GM18505 (cell line): ENCODE measurements around the gene FGD6.

Experiments used
- ATAC-seq: cut with Tn5 transposase; IDR thresholded peaks from one replicate; pipeline ENCODE4 v1.9.1; 2021; ENCODE audit not compliant: unreplicated experiment
- POLR2A ChIP-seq: IDR thresholded peaks from 4 replicates; pipeline ENCODE4 v1.6.1; 2011; ENCODE audit warnings: borderline replicate concordance; ENCODE audit not compliant: insufficient read depth, insufficient read length; ENCODE audit errors: extremely low read depth

Gene FGD6

GRCh38 chr12:95227818-95228356 is 10.6 kb upstream of the FGD6 start:
- TF ChIP-seq POLR2A = no peak
- no peak for ATAC-seq

- no peak for TF ChIP-seq POLR2A
- ATAC-seq = no peak
These were observed 8.5 kb upstream of the FGD6 start for GRCh38 chr12:95225645-95226212.

DNA sequence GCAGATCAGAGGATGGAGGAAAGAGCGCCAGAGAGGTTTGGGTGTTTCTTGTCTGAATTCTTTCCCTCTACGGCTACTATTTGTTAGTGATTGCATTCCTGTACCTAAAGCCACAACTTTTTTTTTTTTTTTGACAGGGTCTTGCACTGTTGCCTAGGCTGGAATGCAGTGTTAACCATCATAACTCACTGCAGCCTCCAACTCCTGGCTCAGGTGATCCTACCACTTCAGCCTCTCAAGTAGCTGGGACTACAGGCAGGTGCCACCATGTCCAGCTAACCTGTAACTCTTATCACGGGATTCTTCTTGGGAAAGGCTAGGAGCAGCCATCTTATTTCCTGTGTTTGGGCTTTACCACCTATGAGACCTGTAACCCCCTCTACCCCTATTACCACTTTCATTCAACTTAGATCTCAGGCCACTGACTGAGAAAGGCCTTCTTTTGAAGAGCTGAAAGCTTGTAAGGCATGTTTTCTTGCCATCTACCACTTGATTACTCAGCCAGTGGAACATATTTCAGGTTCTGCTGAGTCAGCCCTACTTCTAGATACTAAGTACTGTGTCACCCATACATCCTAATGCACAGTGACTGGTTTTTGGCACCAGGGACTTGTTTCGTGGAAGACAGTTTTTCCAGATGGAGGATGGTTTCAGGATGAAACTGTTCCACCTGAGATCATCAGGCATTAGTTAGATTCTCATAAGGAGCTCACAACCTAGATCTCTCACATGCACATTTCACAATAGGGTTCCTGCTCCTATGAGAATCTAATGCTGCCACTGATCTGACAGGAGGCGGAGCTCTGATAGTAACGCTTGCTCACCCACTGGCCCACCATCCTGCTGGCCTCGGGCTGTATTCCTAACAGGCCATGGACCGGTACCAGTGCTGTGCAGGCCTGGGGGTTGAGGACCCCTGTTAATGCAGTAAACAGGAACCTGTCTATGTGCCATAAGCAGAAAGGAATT is 7.2 kb upstream of the FGD6 start:
- no peak for TF ChIP-seq POLR2A
- no peak for ATAC-seq

DNA sequence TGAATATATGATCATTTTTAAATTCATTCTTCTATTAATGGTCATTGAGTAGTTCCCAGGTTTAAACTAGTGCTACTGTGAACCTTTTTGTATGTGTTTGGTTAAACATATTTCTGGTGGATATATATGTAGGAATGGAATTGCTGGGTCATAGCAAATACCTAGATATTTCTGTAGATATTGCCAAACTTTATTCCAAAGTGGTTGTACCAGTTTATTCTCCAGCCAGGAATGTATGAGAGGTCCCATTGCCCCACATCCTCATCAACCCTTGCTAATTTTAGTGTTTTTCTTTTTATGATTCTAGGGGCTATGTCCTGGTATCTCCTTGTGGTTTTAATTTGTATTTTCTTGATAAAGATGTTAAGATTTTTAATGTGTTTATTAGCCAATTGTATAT is 3.5 kb upstream of the FGD6 start:
- no peak for TF ChIP-seq POLR2A
- ATAC-seq = no peak

DNA sequence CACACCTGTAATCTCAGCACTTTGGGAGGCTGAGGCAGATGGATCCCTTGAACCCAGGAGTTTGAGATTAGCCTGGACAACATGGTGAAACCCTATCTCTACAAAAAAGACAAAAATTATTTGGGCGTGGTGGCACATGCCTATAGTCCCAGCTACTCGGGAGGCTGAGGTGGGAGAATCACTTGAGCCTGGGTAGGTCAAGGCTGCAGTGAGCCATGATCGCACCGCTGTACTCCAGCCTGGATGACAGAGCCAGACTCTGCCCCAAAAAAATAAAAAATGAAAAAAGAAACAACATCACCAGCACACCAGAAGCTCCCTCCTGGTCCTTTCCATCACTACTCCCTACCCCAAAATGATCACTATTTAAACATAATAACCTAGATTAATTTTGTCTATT is 2.9 kb upstream of the FGD6 start:
- ATAC-seq = no peak
- no peak for TF ChIP-seq POLR2A

GRCh38 chr12:95218150-95219133 is 1.2 kb upstream of the FGD6 start:
- no peak for TF ChIP-seq POLR2A
- ATAC-seq = peak; percentile 3

DNA sequence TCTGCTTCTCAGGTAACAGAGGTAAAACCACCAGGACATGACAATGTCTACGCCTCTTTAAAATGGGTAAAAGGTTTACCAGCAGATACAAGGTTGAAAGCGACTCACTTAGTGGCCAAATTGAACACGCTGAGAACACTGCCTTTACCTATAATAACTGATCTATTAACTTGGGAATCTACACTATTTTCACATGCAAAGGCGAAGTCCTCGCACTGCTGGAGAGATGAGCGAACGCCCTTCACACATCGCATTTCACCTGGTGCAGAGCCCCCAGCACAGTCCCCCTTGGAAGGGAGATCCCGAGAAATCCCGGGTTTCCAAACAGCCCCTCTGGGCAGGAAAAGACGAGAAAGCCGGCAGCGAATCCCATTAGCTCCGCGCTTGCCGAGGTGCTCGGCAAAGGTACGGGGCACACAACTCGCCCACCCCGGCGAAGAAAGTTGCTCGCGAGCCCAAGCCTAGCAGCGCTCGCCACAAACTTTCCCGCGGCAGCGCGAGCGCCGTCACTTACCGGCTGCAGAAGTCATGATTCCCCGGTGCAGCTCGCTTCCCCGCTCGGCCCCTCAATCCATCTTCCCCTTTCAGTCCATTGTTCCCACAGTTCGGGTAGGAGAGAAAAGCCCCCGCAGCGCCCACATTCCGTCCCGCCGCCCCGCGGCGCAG is 423 bp downstream of the FGD6 start:
- no peak for TF ChIP-seq POLR2A

GRCh38 chr12:95215949-95216348 is 1.3 kb downstream of the FGD6 start:
- ATAC-seq = no peak
- no peak for TF ChIP-seq POLR2A

More for the DNA sequence above, 423 bp downstream of the FGD6 start:
- peak; percentile 20 for ATAC-seq

GRCh38 chr12:95214466-95214865 is 2.8 kb downstream of the FGD6 start:
- ATAC-seq = no peak
- TF ChIP-seq POLR2A = no peak

GRCh38 chr12:95213928-95214327 is 3.3 kb downstream of the FGD6 start:
- no peak for TF ChIP-seq POLR2A
- no peak for ATAC-seq

- no peak for TF ChIP-seq POLR2A
- no peak for ATAC-seq
These were observed 4.1 kb downstream of the FGD6 start for GRCh38 chr12:95213119-95213518.

GRCh38 chr12:95212586-95212985 is 4.7 kb downstream of the FGD6 start:
- no peak for TF ChIP-seq POLR2A
- ATAC-seq = no peak
